HG02840 (cell line): ENCODE measurements around the gene SDHAF2.
"Not testable (repeated sequence)": the region's sequence is repeated elsewhere in the genome, so short reads cannot be mapped to it uniquely, and the experiment has no call there.

Source experiments
- ATAC-seq: cut with Tn5 transposase; IDR thresholded peaks from one replicate; pipeline ENCODE4 v1.9.1; 2021; ENCODE audit warnings: mild to moderate bottlenecking, moderate library complexity, moderate number of reproducible peaks; ENCODE audit not compliant: unreplicated experiment, low FRiP score

SDHAF2 gene

GRCh38 chr11:61474013-61474643, 44.2 kb downstream of the SDHAF2 start:
- no peak for ATAC-seq

GRCh38 chr11:61475433-61475832, 45.5 kb downstream of the SDHAF2 start:
- no peak for ATAC-seq

- ATAC-seq = no peak
Observed at GRCh38 chr11:61476371-61476770, 46.4 kb downstream of the SDHAF2 start.

GRCh38 chr11:61477126-61477525, 47.2 kb downstream of the SDHAF2 start:
- no peak for ATAC-seq

GRCh38 chr11:61477727-61478148, 47.8 kb downstream of the SDHAF2 start:
- ATAC-seq = no peak

GRCh38 chr11:61479360-61480058, 49.6 kb downstream of the SDHAF2 start:
- ATAC-seq = not testable (repeated sequence)

GRCh38 chr11:61480261-61480993, 50.5 kb downstream of the SDHAF2 start:
- no peak for ATAC-seq

- ATAC-seq = no peak
Observed at GRCh38 chr11:61480994-61481335, 51.0 kb downstream of the SDHAF2 start.

- no peak for ATAC-seq
Observed at GRCh38 chr11:61481806-61482205, 51.9 kb downstream of the SDHAF2 start.

GRCh38 chr11:61482513-61482912, 52.6 kb downstream of the SDHAF2 start:
- ATAC-seq = no peak

GRCh38 chr11:61484541-61484940, 54.6 kb downstream of the SDHAF2 start:
- ATAC-seq = no peak

- ATAC-seq = no peak
Observed at GRCh38 chr11:61485080-61485479, 55.2 kb downstream of the SDHAF2 start.

GRCh38 chr11:61486011-61486620, 56.2 kb downstream of the SDHAF2 start:
- ATAC-seq = no peak

GRCh38 chr11:61486779-61487178, 56.9 kb downstream of the SDHAF2 start:
- no peak for ATAC-seq

GRCh38 chr11:61487342-61488025, 57.6 kb downstream of the SDHAF2 start:
- ATAC-seq = no peak

- no peak for ATAC-seq
Observed at GRCh38 chr11:61488651-61489291, 58.8 kb downstream of the SDHAF2 start.

- no peak for ATAC-seq
Observed at GRCh38 chr11:61489833-61490721, 60.2 kb downstream of the SDHAF2 start.

GRCh38 chr11:61491736-61492395, 61.9 kb downstream of the SDHAF2 start:
- ATAC-seq = no peak
